Measurements from ENCODE around the gene CDK6.

DNA sequence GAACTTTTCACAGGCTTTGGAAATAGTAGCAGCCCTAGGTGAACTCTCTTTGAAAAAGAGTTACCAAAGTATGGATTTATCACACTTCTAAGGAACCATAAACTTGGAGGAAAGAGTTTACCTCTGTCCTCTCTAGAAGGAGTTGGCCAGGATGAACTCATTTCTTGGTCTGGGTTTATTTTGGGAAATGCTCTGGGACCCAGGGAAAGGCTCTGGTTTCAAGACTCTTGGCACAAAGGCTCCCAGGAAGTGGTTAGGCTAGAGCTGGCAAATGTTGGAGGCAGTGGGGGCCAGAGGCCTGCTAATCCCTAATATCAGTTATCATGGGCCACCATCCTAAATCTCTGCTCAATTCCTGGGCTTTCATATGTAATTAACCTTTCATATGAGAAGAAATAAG is 36.3 kb upstream of the CDK6 start:
- no peak for TF ChIP-seq EZH2 (IDR thresholded peaks at IDR 0.05; ENCODE audit: borderline replicate concordance, low read depth, low read length, poor library complexity, severe bottlenecking)
- TF ChIP-seq, protein P1, sequence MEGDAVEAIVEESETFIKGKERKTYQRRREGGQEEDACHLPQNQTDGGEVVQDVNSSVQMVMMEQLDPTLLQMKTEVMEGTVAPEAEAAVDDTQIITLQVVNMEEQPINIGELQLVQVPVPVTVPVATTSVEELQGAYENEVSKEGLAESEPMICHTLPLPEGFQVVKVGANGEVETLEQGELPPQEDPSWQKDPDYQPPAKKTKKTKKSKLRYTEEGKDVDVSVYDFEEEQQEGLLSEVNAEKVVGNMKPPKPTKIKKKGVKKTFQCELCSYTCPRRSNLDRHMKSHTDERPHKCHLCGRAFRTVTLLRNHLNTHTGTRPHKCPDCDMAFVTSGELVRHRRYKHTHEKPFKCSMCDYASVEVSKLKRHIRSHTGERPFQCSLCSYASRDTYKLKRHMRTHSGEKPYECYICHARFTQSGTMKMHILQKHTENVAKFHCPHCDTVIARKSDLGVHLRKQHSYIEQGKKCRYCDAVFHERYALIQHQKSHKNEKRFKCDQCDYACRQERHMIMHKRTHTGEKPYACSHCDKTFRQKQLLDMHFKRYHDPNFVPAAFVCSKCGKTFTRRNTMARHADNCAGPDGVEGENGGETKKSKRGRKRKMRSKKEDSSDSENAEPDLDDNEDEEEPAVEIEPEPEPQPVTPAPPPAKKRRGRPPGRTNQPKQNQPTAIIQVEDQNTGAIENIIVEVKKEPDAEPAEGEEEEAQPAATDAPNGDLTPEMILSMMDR (conservative IDR thresholded peaks at IDR 0.05; ENCODE audit: low read depth, low read length), result no peak

All from A673 (cell line).